HK-2 (cell line): ENCODE data around the gene KCTD1.
A peak's percentile ranks its signal among the peaks of the same experiment; 100 is the strongest.

ENCODE experiments used
- DNase-seq: peaks from one replicate; pipeline ENCODE4 v3.0.0-alpha.2; 2018; ENCODE audit not compliant: unreplicated experiment

Gene KCTD1

DNA sequence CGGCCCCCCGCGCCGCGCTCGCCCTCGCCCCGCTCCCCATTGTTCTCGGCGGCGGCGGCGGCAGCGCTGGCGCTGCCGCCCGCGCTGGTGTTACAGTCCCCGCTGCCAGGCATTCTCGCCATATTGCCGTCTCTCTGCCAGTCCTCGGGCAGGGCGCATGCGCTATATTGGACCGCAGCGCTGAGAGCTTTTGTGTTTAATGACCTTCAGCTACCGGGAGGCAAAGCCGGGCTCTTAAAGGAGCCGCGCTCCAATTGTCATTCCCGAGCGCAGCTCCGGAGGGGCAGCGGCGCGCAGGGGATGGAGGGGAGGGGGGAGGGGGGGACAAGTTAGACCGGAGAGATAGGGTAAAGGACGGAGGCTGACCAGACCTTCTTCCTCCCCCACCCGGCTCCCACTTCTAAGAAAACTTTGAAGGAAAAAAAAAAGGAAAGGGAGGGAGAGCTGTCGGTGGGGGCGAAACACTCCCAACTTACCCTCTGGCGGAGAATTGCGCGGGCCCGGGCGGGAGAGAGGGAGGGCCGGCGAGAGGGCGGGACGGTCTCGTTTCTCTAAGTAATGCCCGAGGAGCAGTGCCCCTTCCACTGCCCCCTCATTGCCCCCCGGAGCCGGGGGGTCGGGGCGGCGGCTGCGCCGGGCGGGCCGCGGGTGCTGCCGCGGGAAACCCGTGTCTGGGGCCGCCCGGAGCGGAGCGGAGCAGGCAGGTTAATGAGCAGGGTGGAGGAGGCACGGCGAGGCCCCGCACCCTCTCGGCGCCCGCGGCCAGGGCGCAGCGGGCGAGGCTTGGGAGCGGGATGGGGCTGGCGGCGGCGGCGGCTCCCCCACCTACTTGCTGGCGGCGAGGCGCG is at the start of gene KCTD1:
TSS of gene KCTD1 (minus strand) at position 139 of the 848 bp plus-strand sequence. CDS start at position 122, 17 bp downstream.
- DNase-seq, result peak; percentile 69

- no peak for DNase-seq
Measured at GRCh38 chr18:26593365-26594320, 45.3 kb upstream of the KCTD1 start.

DNA sequence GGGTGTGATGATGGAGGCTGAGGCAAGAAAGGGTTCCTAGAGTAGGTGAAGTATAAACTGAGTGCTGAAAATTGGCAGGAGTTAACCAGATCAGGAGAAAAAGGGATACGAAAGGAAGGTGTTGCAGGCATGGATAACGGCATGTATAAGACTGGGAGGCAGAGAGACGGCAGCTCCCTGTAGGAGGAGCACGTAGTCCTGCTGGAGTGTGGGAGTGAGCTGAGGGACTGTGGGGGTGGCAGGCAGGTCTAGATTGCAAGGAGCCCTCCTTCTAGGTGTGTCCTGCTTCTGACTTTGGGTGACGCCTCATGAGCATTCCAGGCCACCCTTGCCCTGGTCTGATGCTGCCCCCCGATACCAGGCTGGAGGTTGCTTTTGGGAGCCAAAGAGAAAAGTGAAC is 36.4 kb upstream of the KCTD1 start:
- DNase-seq, result no peak

GRCh38 chr18:26579941-26580618 is 31.7 kb upstream of the KCTD1 start:
- no peak for DNase-seq

- DNase-seq, result no peak
Measured at GRCh38 chr18:26575865-26576217, 27.5 kb upstream of the KCTD1 start.

DNA sequence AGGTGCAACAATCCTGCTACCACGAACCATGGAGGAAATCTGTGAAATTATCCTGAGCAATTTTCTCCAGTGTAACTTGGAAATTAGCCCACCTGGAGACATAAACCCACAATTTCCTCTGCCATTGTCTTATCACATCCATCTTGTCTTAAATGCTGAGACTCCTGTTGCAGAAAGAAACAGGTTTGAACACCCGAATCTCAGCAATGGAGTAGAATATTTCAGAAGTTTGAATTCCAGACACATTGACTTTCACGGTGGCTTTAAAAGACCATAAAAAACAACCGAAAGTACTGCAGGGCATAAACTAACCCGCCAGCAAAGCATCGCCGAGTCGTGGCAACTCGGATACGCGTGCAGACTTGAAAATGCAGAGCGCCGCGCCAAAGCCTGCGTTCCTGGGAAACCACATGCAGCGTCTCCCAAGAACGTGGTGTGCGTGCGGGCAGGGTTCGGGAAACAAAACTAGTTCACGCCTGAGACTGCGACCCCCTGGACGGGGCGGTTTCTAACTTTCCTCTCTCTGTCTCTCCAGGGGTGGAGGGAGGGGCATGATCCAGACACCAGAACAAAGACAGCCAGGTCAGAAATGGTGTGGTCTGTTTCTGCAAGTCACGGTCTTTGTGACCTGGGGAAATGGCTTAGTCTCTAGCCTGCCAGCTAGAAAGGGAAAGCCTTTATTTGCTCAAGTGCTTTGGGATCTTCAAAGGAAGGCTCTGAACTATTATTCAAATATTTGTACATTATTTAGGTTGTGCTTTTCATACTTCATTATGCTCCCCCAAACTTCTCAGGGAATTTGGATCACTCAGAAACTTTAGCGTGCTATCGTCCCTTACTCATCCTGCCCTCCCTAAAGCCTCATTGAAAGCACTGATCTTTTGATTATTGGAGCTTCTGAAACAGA is 26.9 kb upstream of the KCTD1 start:
- peak; percentile 18 for DNase-seq

- DNase-seq, result no peak
Measured at GRCh38 chr18:26568926-26569665, 20.7 kb upstream of the KCTD1 start.

- no peak for DNase-seq
Measured at GRCh38 chr18:26568513-26568912, 20.2 kb upstream of the KCTD1 start.

DNA sequence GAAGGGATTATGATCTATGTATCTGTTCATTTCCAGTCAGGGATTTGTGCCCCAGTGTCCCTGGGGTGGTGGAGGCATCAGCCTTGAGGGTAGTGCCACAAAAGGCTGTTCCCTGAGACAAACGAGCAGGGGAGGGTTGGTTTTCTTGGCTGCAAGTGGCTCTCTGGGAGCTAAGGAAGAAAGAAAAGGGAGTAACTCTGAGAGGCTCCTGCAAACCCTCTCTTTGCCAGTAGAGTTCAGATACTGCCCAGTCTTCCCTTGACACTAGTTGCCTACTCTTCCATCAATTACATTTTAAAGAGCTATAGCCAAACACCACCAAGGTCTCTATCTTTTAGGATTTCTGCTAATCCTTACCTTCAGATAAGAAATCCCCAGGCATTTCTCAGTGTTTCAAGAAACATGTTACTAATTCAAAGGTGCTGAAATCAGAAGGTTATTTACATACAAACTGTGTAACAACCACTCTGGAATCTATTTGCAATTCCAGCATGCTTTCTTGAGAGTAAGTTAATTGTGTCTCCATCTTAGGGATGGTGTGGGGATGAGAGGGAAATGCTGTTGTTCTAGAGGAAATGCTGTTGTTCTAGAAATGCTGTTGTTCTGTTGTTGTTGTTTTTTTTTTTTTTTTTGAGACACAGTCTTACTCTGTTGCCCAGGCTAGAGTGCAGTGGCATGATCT is 18.7 kb upstream of the KCTD1 start:
- DNase-seq, result no peak

DNA sequence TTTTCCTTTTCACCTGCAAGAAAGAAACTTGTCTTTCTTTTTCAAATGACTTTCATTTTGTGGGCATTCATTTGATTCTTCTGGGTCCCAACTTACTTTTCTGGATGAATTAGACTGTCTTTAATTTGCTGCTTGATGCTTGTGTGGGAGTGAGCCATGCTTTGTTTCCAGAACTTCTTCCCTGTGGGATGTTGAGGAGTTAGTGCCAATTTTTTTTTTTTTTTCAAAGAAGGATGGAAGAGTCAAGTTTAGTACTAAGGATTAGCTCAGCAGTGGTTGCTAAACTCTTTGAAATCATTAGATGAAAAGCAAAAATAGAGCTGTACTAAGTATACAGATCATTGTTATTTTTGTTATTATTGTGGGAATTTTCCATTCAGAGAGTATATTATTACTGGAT is 17.2 kb upstream of the KCTD1 start:
- DNase-seq, result no peak

- DNase-seq, result no peak
Measured at GRCh38 chr18:26563024-26563423, 14.7 kb upstream of the KCTD1 start.

GRCh38 chr18:26562568-26562967 is 14.2 kb upstream of the KCTD1 start:
- DNase-seq, result no peak

GRCh38 chr18:26561769-26562168 is 13.4 kb upstream of the KCTD1 start:
- no peak for DNase-seq

DNA sequence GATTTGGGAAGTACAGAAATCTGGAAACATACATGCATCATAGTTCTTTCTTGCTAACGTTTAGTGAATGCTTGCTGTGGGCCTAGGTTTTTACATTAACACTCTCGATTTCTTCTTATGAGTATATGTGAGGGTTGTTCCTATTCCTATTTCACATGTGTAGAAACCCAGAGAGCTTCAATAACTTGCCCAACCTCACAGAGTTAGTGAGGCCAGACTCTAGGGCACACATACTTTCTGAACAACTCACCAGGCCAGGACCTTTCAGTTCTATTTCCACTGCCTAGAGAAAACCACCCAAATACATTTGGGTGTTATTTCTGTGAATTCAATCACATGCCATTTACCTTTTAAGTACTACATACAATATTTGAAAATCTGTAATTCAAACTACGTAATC is 8.2 kb upstream of the KCTD1 start:
- DNase-seq, result no peak

DNA sequence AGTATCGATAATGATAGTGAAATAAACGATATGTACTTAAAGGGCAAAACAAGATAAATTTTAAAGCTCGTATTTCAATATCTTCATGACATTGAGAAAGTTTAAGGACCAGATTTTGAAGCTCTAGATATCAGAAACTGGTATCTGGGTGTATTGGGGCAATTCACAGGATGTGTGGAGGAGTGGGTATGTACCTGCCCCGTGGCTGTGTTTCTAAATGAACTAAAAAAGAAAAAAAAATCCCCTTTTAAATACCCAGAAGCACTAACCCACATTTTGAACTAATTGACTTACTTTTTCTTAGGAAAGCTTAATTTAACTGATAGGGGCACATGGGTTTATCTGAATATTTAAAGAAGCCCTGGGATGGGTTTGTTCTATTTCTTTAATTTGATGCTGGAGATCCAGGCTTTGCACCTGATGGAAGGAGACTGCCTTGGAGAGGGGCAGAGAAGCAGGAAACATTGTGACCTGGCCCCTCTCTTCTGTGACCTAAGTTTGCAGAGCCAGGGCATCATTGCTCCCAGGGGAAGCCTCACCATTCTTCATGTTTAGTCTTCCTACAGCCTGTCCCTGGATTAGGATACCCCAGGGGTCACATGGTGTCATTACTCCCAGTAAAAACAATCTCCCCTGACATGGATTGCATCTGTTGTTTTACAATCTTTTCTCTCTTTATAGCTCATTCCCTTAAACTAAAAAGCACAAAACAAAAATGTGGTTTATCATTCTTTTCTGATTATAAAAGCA is 7.6 kb upstream of the KCTD1 start:
- no peak for DNase-seq

DNA sequence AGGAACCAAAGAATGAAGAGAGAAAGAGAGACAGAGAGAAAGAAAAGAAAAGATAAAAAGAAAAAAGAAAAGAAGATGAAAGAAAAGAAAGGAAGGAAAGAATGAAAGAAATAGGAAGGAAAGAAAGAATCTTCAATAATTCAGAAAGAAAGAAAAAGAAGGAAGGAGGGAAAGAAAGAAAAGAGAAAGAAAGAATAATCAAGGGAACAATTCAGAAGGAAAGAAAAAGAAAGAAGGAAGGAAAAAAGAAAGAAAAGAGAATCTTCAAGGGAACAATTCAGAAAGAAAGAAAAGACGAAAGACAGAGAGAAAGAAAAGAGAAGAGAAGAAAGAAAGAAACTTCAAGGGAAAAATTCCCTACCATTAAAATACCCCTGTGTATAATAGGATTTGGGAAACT is 5.6 kb upstream of the KCTD1 start:
- no peak for DNase-seq

DNA sequence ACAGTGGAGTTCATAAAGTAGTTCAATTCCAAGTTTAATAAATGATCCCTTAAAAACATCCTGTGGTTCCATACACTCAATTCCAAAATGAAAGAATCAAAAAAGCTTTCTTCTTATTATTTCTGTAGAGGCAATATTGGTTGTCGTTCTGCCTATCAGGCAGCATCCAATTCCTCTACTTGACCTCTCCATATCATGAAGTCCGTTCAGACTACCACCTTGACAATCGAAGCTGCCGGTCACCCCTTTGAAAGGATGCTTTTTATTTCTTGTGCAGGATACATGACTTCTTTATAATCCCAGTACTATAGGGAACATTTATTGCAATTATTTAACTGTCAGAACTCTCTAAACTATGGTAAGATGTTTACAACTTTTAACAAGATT is 3.3 kb upstream of the KCTD1 start:
- DNase-seq, result no peak

DNA sequence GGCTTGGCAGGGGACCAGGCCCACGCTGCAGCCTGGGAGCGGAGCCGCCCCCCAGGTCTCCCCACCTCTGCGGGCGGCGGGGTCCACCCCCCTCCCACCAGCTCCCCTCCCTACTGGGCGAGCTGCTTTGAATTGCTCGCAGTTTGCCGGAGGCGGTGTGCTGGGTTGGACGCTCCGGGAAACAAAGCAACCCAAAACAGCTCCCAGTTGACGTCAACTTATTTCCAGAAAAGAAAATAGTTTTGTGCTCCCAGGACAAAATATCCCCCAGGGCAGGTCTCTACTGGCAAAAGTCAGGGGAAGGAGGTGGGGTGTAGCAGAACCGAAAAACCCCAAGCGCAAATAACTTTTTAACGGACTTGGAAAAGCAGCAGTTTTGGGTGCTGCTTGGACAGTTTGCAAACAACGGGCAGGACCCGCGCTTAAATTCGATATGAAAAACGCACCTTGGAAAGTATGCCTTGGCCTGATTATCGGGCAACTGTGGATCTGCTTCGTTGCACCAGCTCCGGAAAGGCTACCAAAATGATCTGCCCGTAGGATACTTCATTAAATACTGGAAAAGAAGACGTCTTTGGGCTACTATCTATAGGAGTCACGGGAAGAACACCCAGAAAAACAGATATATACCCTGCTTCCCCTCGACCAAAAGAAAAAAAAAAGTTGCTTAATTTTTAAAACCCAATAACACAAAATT is 2.8 kb upstream of the KCTD1 start:
- no peak for DNase-seq
